GM12875 (cell line): Measurements from ENCODE around the gene CCNY.

ENCODE experiments used
- H3K4me3 ChIP-seq: one replicate; pipeline ENCODE4 v1.5.1; 2011; ENCODE audit warnings: low read depth, low read length, control low read depth
- TF ChIP-seq, protein P1 (sequence below): IDR thresholded peaks from 2 replicates; pipeline ENCODE4 v1.5.1; 2011; ENCODE audit warnings: low read depth, mild to moderate bottlenecking, control low read depth, inconsistent platforms, low read length, moderate library complexity, borderline replicate concordance; ENCODE audit not compliant: insufficient read depth

Gene CCNY

DNA sequence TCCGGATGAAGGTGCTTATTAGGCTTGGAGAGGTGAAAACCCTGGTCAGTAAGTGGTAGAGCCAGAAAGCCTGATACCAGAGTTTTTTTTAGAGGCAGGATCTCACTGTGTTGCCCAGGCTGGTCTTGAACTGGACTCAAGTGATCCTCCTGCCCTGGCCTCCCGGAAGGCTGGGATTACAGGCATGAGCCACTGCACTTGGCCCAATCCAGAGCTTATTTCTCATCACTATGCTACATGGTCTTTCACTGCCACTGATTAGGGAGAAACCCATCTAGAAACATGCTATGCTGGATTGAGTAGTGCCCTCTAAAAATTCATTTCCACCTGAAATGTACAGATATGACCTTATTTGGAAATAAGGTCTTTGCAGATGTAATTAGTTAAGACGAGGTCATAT, 240.4 kb downstream of the CCNY start:
- H3K4me3 ChIP-seq, result no peak overlapping the region
- TF ChIP-seq, protein P1, sequence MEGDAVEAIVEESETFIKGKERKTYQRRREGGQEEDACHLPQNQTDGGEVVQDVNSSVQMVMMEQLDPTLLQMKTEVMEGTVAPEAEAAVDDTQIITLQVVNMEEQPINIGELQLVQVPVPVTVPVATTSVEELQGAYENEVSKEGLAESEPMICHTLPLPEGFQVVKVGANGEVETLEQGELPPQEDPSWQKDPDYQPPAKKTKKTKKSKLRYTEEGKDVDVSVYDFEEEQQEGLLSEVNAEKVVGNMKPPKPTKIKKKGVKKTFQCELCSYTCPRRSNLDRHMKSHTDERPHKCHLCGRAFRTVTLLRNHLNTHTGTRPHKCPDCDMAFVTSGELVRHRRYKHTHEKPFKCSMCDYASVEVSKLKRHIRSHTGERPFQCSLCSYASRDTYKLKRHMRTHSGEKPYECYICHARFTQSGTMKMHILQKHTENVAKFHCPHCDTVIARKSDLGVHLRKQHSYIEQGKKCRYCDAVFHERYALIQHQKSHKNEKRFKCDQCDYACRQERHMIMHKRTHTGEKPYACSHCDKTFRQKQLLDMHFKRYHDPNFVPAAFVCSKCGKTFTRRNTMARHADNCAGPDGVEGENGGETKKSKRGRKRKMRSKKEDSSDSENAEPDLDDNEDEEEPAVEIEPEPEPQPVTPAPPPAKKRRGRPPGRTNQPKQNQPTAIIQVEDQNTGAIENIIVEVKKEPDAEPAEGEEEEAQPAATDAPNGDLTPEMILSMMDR, result no peak

DNA sequence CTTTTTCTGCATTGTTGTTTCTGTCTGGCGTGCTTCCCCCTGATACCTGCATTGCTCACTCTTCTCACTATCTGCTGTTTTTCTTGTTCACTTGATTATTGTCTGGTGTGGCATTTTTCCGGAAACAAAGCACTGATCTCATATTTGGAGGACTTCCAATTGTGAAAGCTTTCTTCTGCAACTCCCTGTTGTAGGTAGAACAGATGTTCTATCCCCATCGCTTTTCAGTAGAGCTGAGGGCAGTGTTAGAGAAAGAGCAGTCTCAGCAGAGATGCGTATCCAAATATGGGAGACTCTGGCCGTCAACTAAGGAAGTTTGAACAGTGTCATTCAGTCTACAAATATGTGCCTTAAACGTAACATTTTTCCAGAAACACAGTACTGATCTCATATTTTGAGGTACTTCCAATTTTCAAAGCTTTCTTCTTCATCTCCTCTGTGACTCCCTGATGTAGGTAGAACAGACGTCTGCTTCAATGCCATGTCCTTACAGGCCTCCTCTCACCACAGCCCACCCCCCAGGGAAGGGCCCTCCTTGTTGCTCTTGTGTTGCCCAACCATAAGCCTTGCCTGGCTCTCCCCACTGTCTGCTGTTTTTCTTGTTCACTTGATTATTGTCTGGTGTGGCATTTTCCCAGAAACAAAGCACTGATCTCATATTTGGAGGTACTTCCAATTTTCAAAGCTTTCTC, 241.8 kb downstream of the CCNY start:
- TF ChIP-seq, protein P1, result no peak
- no peak overlapping the region for H3K4me3 ChIP-seq

DNA sequence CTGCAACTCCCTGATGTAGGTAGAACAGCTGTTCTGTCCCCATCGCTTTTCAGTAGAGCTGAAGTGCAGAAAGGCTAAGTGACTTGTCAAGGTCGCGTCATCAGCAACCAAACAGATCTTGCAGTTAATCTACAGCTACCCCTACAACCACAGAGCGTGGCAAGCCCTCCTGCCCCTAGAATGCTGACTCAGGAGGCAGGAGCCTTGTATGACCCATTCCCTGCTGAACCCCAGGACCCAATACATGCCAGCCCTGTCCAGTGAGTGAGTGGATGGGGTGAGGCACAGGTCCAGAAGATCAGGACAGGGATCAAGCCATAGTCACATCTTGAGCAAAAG, 242.3 kb downstream of the CCNY start:
- TF ChIP-seq, protein P1, result no peak
- no peak overlapping the region for H3K4me3 ChIP-seq

DNA sequence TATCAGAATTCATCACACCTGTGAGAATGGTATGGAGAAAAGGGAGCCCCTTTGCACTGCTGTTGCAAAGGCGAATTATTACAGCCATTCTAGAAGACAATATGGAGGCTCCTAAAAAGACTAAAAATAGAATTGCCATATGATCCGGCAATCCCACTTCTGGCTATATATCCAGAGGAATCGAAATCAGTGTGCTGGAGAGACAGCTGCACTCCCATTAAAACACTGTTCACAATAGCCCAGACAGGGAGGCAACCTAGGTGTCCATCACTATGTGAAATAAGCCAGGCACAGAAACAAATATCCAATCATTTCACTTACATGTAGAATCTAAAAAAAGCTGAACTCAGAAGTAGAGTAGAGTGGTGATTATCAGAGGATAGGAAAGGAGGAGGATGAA, 242.8 kb downstream of the CCNY start:
- H3K4me3 ChIP-seq, result no peak overlapping the region
- TF ChIP-seq, protein P1, result no peak

DNA sequence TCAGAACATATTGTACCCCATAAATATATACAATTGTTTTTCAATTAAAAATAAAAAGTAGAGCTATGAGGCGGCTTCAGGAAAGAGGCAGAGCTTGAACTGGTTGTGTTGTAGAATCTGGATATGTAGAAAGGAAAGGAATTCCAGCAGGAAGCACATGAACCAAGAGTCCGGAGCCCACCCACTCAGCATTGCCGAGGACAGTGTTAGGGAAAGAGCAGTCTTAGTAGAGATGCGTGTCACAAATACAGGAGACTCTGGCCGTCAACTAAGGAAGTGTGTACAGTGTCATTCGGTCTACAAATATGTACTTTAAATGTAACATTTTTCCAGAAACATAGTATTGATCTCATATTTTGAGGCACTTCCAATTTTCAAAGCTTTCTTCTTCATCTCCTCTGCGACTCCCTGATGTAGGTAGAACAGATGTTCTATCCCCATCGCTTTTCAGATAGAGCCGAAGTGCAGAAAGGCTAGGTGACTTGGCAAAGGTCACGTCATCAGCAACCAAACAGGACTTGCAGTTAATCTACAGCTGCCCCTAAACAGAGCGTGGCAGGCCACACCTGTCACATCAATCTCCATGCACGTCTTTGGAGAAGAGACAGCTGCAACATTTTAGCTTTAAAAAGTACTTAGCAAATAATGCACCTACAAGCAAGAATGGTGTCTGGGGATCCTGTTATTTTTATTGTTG, 243.6 kb downstream of the CCNY start:
- H3K4me3 ChIP-seq, result no peak overlapping the region
- TF ChIP-seq, protein P1, result no peak

DNA sequence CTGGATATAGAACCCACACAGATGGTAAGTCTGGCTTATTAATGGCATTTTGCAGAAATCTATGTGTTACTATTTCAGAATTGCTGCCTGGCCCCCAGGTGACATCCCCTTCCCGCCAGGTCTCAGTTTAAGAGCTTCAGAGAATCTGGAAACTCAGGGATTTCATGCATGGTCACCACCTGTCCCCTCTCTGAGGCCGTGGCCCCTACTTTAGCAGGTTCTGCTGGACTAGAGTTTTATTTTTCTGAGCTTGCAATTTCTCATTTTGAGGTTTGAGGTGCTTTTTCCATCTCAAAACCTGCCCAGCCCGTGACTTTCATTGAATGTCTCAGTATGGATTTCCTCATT, 244.1 kb downstream of the CCNY start:
- no peak overlapping the region for H3K4me3 ChIP-seq
- TF ChIP-seq, protein P1, result no peak

DNA sequence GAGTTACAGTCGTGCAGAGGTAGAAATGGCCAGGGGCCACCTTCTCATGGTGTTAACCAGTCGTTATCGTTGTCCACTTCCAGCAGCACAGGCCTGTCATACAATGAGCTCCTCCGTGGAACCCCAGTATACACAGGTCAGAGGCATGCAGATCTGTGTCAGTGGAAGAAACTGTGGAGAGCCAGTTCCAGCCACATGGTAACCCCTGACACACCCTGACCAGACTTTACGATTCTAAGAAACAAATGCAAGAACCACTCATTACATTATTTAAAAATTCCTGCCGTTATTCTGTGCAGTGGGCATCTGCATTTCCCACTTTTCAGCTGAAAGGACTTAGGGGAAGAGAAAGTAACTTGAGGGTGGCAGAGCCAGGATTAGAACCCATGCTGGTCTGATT, 245.3 kb downstream of the CCNY start:
- TF ChIP-seq, protein P1, result no peak
- H3K4me3 ChIP-seq, result no peak overlapping the region
